Activated CD4-positive, alpha-beta memory T cell treated with anti-CD3 and anti-CD28 coated beads for 36 hours (primary cell): ENCODE results near the gene PLEKHA6. TPM values are rescaled to one million over a fixed set of nuclear protein-coding genes. Genes with fewer than 3 reads are reported as not detected.

Experiments used
- CTCF ChIA-PET: fragments of 350-600 bp; sonication (Branson Sonifier 250); formaldehyde crosslinking; loops from one replicate; lab custom pipeline; 2021; ENCODE audit warnings: antibody characterized with exemption, inconsistent platforms; lab: Charles Lee
- POLR2A ChIA-PET: fragments of 350-600 bp; sonication (Branson Sonifier 250); formaldehyde crosslinking; loops from one replicate; lab custom pipeline; 2021; ENCODE audit warnings: antibody characterized with exemption; lab: Charles Lee
- DNase-seq: peaks from one replicate; pipeline ENCODE4 v3.0.0-alpha.2; 2020
- H3K27ac Mint-ChIP-seq: one replicate; pipeline ENCODE4 v1.8.0; 2021; ENCODE audit warnings: mixed read lengths
- H3K27me3 Mint-ChIP-seq: one replicate; pipeline ENCODE4 v1.8.0; 2021; ENCODE audit warnings: mixed read lengths
- H3K36me3 Mint-ChIP-seq: one replicate; pipeline ENCODE4 v1.8.0; 2021; ENCODE audit warnings: mixed read lengths
- H3K4me1 Mint-ChIP-seq: one replicate; pipeline ENCODE4 v1.8.0; 2021; ENCODE audit warnings: low read depth, mixed read lengths
- H3K4me3 Mint-ChIP-seq: one replicate; pipeline ENCODE4 v1.8.0; 2021; ENCODE audit warnings: mild to moderate bottlenecking, mixed read lengths
- H3K9me3 Mint-ChIP-seq: one replicate; pipeline ENCODE4 v1.8.0; 2021; ENCODE audit warnings: mixed read lengths
- intact Hi-C: fragments of 100-400 bp; cut with micrococcal nuclease; formaldehyde crosslinking; loops from one replicate; pipeline ENCODE4 v1.15.1; 2023
- total RNA-seq, 2 experiments: library from RNA; stranded (reverse); gene quantifications; one replicate each; pipeline ENCODE4 v1.2.3, GENCODE V29; 2021

The PLEKHA6 gene
- total RNA-seq, 2 experiments from 2014 or later: 0.52 to 0.80 TPM

GRCh38 chr1:204205486-204205885 lies 154.2 kb downstream of the PLEKHA6 start:
- CTCF ChIA-PET: interaction anchor here (0.8 to 3.3 kb wide), 17 partner anchors 8 to 193 kb away, joined by 3 to 70 read pairs (median 6); partner anchors contain the start of gene REN
- POLR2A ChIA-PET: no interaction called here
- Mint-ChIP-seq H3K4me3 (no peak overlapping the region), H3K4me1 (peaks cover 5% of the 10 kb centered on the region), H3K27me3 (peaks cover 32% of the 10 kb centered on the region), H3K27ac (no peak overlapping the region), H3K9me3 (no peaks in the 10 kb centered on the region), H3K36me3 (no peaks in the 10 kb centered on the region)
- DNase-seq: no peak
- intact Hi-C loops: loop anchor here (5.0 kb wide), 1 partner anchor 343 kb away; the partner anchor contains the start of gene SNRPE

- Mint-ChIP-seq H3K27me3 (peaks cover 31% of the 10 kb centered on the region), H3K4me3 (no peak overlapping the region), H3K36me3 (no peaks in the 10 kb centered on the region), H3K27ac (no peak overlapping the region), H3K9me3 (no peaks in the 10 kb centered on the region), H3K4me1 (peaks cover 5% of the 10 kb centered on the region)
- CTCF ChIA-PET: interaction anchor here (1.4 to 3.3 kb wide), 6 partner anchors 12 to 158 kb away, joined by 3 to 70 read pairs (median 32); partner anchors contain the start of gene REN
- POLR2A ChIA-PET: no interaction called here
- DNase-seq: no peak
- intact Hi-C loops: loop anchor here (5.0 kb wide), 1 partner anchor 343 kb away; the partner anchor contains the start of gene SNRPE
Measured at GRCh38 chr1:204204944-204205343, 154.8 kb downstream of the PLEKHA6 start.

GRCh38 chr1:204203206-204203767 lies 156.4 kb downstream of the PLEKHA6 start:
- no peak for DNase-seq
- no peak overlapping the region for H3K27ac Mint-ChIP-seq
- H3K4me3 Mint-ChIP-seq: no peak overlapping the region
- intact Hi-C loops: no loop called here
- peaks cover 29% of the 10 kb centered on the region for H3K27me3 Mint-ChIP-seq
- H3K9me3 Mint-ChIP-seq: no peaks in the 10 kb centered on the region
- peaks cover 5% of the 10 kb centered on the region for H3K4me1 Mint-ChIP-seq
- no peaks in the 10 kb centered on the region for H3K36me3 Mint-ChIP-seq
- ChIA-PET POLR2A (no interaction called here), CTCF (interaction anchor here (1.2 kb wide), 1 partner anchor 41 kb away, joined by 4 read pairs; no protein-coding TSS in a partner anchor)

GRCh38 chr1:204202481-204202880 lies 157.2 kb downstream of the PLEKHA6 start:
- no peak for DNase-seq
- peaks cover 5% of the 10 kb centered on the region for H3K4me1 Mint-ChIP-seq
- H3K36me3 Mint-ChIP-seq: no peaks in the 10 kb centered on the region
- H3K27me3 Mint-ChIP-seq: peaks cover 27% of the 10 kb centered on the region
- no peak overlapping the region for H3K27ac Mint-ChIP-seq
- intact Hi-C loops: no loop called here
- ChIA-PET POLR2A (no interaction called here), CTCF (no interaction called here)
- H3K9me3 Mint-ChIP-seq: no peaks in the 10 kb centered on the region
- H3K4me3 Mint-ChIP-seq: no peak overlapping the region

- no peak for DNase-seq
- intact Hi-C loops: no loop called here
- Mint-ChIP-seq H3K4me3 (no peak overlapping the region), H3K4me1 (no peaks in the 10 kb centered on the region), H3K9me3 (no peaks in the 10 kb centered on the region), H3K36me3 (no peaks in the 10 kb centered on the region), H3K27me3 (peaks cover 21% of the 10 kb centered on the region), H3K27ac (no peak overlapping the region)
- ChIA-PET CTCF (interaction anchor here (1.5 kb wide), 1 partner anchor 39 kb away, joined by 3 read pairs; no protein-coding TSS in a partner anchor), POLR2A (no interaction called here)
Measured at GRCh38 chr1:204201348-204202040, 158.2 kb downstream of the PLEKHA6 start.

GRCh38 chr1:204199579-204199978 lies 160.2 kb downstream of the PLEKHA6 start:
- Mint-ChIP-seq H3K27me3 (peaks cover 12% of the 10 kb centered on the region), H3K36me3 (no peaks in the 10 kb centered on the region), H3K9me3 (no peaks in the 10 kb centered on the region), H3K4me1 (no peaks in the 10 kb centered on the region), H3K4me3 (no peak overlapping the region), H3K27ac (no peak overlapping the region)
- ChIA-PET POLR2A (no interaction called here), CTCF (no interaction called here)
- no peak for DNase-seq
- intact Hi-C loops: no loop called here

GRCh38 chr1:204198348-204199340 lies 161.1 kb downstream of the PLEKHA6 start:
- no peaks in the 10 kb centered on the region for H3K36me3 Mint-ChIP-seq
- H3K9me3 Mint-ChIP-seq: no peaks in the 10 kb centered on the region
- no peak overlapping the region for H3K27ac Mint-ChIP-seq
- CTCF ChIA-PET: interaction anchor here (0.6 to 2.8 kb wide), 4 partner anchors 8 to 200 kb away, joined by 3 to 23 read pairs (median 3); no protein-coding TSS in a partner anchor
- H3K27me3 Mint-ChIP-seq: peaks cover 8% of the 10 kb centered on the region
- H3K4me1 Mint-ChIP-seq: no peaks in the 10 kb centered on the region
- intact Hi-C loops: no loop called here
- DNase-seq: no peak
- H3K4me3 Mint-ChIP-seq: no peak overlapping the region
- POLR2A ChIA-PET: no interaction called here

GRCh38 chr1:204197068-204197467 lies 162.7 kb downstream of the PLEKHA6 start:
- ChIA-PET CTCF (interaction anchor here (2.8 kb wide), 1 partner anchor 10 kb away, joined by 23 read pairs; no protein-coding TSS in a partner anchor), POLR2A (no interaction called here)
- Mint-ChIP-seq H3K27me3 (peaks cover 6% of the 10 kb centered on the region), H3K36me3 (no peaks in the 10 kb centered on the region), H3K9me3 (no peaks in the 10 kb centered on the region), H3K4me3 (no peak overlapping the region), H3K4me1 (no peaks in the 10 kb centered on the region), H3K27ac (no peak overlapping the region)
- intact Hi-C loops: no loop called here
- no peak for DNase-seq

- DNase-seq: no peak
- H3K4me1 Mint-ChIP-seq: no peaks in the 10 kb centered on the region
- H3K27me3 Mint-ChIP-seq: peaks cover 9% of the 10 kb centered on the region
- H3K27ac Mint-ChIP-seq: no peak within 1 kb of the TSS
- no peaks in the 10 kb centered on the region for H3K9me3 Mint-ChIP-seq
- no peaks in the 10 kb centered on the region for H3K36me3 Mint-ChIP-seq
- POLR2A ChIA-PET: no interaction called here
- H3K4me3 Mint-ChIP-seq: no peak within 1 kb of the TSS
- intact Hi-C loops: no loop called here
- CTCF ChIA-PET: interaction anchor here (0.6 to 2.8 kb wide), 2 partner anchors 10 to 11 kb away, joined by 3 to 23 read pairs; no protein-coding TSS in a partner anchor
Measured at GRCh38 chr1:204196068-204196795, 163.5 kb downstream of the PLEKHA6 start, which contains the start of gene KISS1. Gene KISS1 (minus strand): TSS chr1:204196491. CDS start chr1:204192876, 3,615 bp downstream.

- intact Hi-C loops: no loop called here
- POLR2A ChIA-PET: no interaction called here
- Mint-ChIP-seq H3K27me3 (peaks cover 17% of the 10 kb centered on the region), H3K9me3 (no peaks in the 10 kb centered on the region), H3K4me1 (peaks cover 3% of the 10 kb centered on the region), H3K27ac (no peak overlapping the region), H3K4me3 (no peak overlapping the region), H3K36me3 (no peaks in the 10 kb centered on the region)
- no peak for DNase-seq
- CTCF ChIA-PET: interaction anchor here (6.9 kb wide), 1 partner anchor 11 kb away, joined by 45 read pairs; no protein-coding TSS in a partner anchor
Measured at GRCh38 chr1:204194771-204195170, 165.0 kb downstream of the PLEKHA6 start.

- Mint-ChIP-seq H3K27me3 (peaks cover 24% of the 10 kb centered on the region), H3K9me3 (no peaks in the 10 kb centered on the region), H3K27ac (no peak overlapping the region), H3K4me1 (peaks cover 8% of the 10 kb centered on the region), H3K36me3 (no peaks in the 10 kb centered on the region), H3K4me3 (no peak overlapping the region)
- POLR2A ChIA-PET: no interaction called here
- CTCF ChIA-PET: interaction anchor here (1.1 to 6.9 kb wide), 2 partner anchors 12 to 170 kb away, joined by 3 to 45 read pairs; no protein-coding TSS in a partner anchor
- intact Hi-C loops: no loop called here
- no peak for DNase-seq
Measured at GRCh38 chr1:204194080-204194479, 165.6 kb downstream of the PLEKHA6 start.
